IMR-90 (cell line): ENCODE measurements around the gene NAA38. TPM values are rescaled to one million over a fixed set of nuclear protein-coding genes. Genes with fewer than 3 reads are reported as not detected.

Experiments used
- ATAC-seq: fragments of 200-7000 bp; cut with Tn5 transposase; 2 replicates; pipeline ENCODE4 v1.9.1; 2020; ENCODE audit warnings: low read depth, mild to moderate bottlenecking, moderate library complexity
- BruUV-seq: library from RNA; stranded (reverse); fragments of 400-500 nt; replicated peaks from 2 replicates; lab custom pipeline; 2021; lab: Mats Ljungman, UMichigan
- CTCF ChIA-PET: fragments of 300-600 bp; formaldehyde crosslinking; extraction: SDS; loops from one replicate; lab custom pipeline; 2021; ENCODE audit warnings: antibody characterized with exemption; lab: Yijun Ruan, JAX
- POLR2A ChIA-PET: fragments of 300-600 bp; sonication (Branson Sonifier 250); formaldehyde crosslinking; loops from one replicate; lab custom pipeline; 2022; ENCODE audit warnings: antibody characterized with exemption; ENCODE audit not compliant: unreplicated experiment; lab: Charles Lee
- DNase-seq: peaks from one replicate; pipeline ENCODE4 v3.0.0; 2013
- H2AFZ ChIP-seq: replicated peaks from 2 replicates; pipeline ENCODE3; 2013; ENCODE audit warnings: low read length, mild to moderate bottlenecking; ENCODE audit not compliant: poor library complexity
- H2AK5ac ChIP-seq: 2 replicates; pipeline ENCODE4 v1.6.1; 2013; ENCODE audit warnings: low read depth, low read length, inconsistent platforms
- H2AK9ac ChIP-seq: replicated peaks from 2 replicates; pipeline ENCODE3; 2013; ENCODE audit warnings: mild to moderate bottlenecking, low read depth, low read length, moderate library complexity; ENCODE audit not compliant: poor library complexity
- H2BK120ac ChIP-seq: 2 replicates; pipeline ENCODE4 v1.6.1; 2013; ENCODE audit warnings: low read depth, low read length, inconsistent platforms
- H2BK15ac ChIP-seq: 3 replicates; pipeline ENCODE4 v1.6.1; 2013; ENCODE audit warnings: low read depth, low read length, inconsistent platforms
- H2BK20ac ChIP-seq: 2 replicates; pipeline ENCODE4 v1.6.1; 2013; ENCODE audit warnings: low read depth, mild to moderate bottlenecking, inconsistent platforms, low read length, moderate library complexity
- H2BK5ac ChIP-seq: 2 replicates; pipeline ENCODE4 v1.6.1; 2013; ENCODE audit warnings: mild to moderate bottlenecking, low read depth, low read length, inconsistent platforms; ENCODE audit not compliant: poor library complexity, severe bottlenecking
- H3K14ac ChIP-seq: replicated peaks from 2 replicates; pipeline ENCODE4 v1.6.1; 2013; ENCODE audit warnings: low read depth, low read length, inconsistent platforms
- H3K18ac ChIP-seq: 2 replicates; pipeline ENCODE4 v1.6.1; 2013; ENCODE audit warnings: low read depth, low read length, control low read depth
- H3K23ac ChIP-seq: 2 replicates; pipeline ENCODE4 v1.6.1; 2013; ENCODE audit warnings: low read depth, low read length, inconsistent platforms
- H3K27ac ChIP-seq: 2 replicates; pipeline ENCODE4 v1.5.1; 2013; ENCODE audit warnings: mild to moderate bottlenecking, control low read depth, low read length; ENCODE audit not compliant: insufficient read depth
- H3K27me3 ChIP-seq: 2 replicates; pipeline ENCODE4 v1.6.1; 2013; ENCODE audit warnings: low read length; ENCODE audit not compliant: control insufficient read depth, insufficient read depth
- H3K36me3 ChIP-seq: 2 replicates; pipeline ENCODE4 v1.6.1; 2013; ENCODE audit warnings: low read length, mixed read lengths; ENCODE audit not compliant: control insufficient read depth, insufficient read depth
- H3K4ac ChIP-seq: 2 replicates; pipeline ENCODE4 v1.6.1; 2013; ENCODE audit warnings: low read depth, low read length, inconsistent platforms
- H3K4me1 ChIP-seq: 2 replicates; pipeline ENCODE4 v1.6.1; 2013; ENCODE audit warnings: low read length, mixed read lengths; ENCODE audit not compliant: control insufficient read depth, insufficient read depth
- H3K4me2 ChIP-seq: 2 replicates; pipeline ENCODE4 v1.6.1; 2013; ENCODE audit warnings: low read depth, mild to moderate bottlenecking, control low read depth, low read length, moderate library complexity
- H3K4me3 ChIP-seq: 2 replicates; pipeline ENCODE4 v1.5.1; 2013; ENCODE audit warnings: low read depth, mild to moderate bottlenecking, control low read depth, low read length, moderate library complexity; ENCODE audit not compliant: insufficient read depth
- H3K56ac ChIP-seq: 2 replicates; pipeline ENCODE4 v1.6.1; 2013; ENCODE audit warnings: low read length, inconsistent platforms; ENCODE audit not compliant: insufficient read depth; ENCODE audit errors: extremely low read depth
- H3K79me1 ChIP-seq, 2 experiments: 2 replicates each; pipeline ENCODE4 v1.6.1; 2013; ENCODE audit warnings: low read length in 2 of 2, inconsistent platforms in 1 of 2, low read depth in 1 of 2
- H3K9ac ChIP-seq: 2 replicates; pipeline ENCODE4 v1.6.1; 2013; ENCODE audit warnings: low read depth, low read length, control low read depth
- H3K9me1 ChIP-seq: 2 replicates; pipeline ENCODE4 v1.6.1; 2013; ENCODE audit warnings: low read length, inconsistent platforms; ENCODE audit not compliant: insufficient read depth
- H3K9me3 ChIP-seq: 2 replicates; pipeline ENCODE4 v1.6.1; 2013; ENCODE audit warnings: low read length; ENCODE audit not compliant: control insufficient read depth, insufficient read depth
- H4K20me1 ChIP-seq: 2 replicates; pipeline ENCODE4 v1.6.1; 2013; ENCODE audit warnings: low read length, inconsistent platforms; ENCODE audit not compliant: insufficient read depth
- H4K5ac ChIP-seq: 2 replicates; pipeline ENCODE4 v1.6.1; 2013; ENCODE audit warnings: mild to moderate bottlenecking, low read depth, low read length, control low read depth
- H4K8ac ChIP-seq, 2 experiments: 2 replicates each; pipeline ENCODE4 v1.6.1; 2013; ENCODE audit warnings: low read depth in 2 of 2, low read length in 2 of 2, control low read depth in 1 of 2, inconsistent platforms in 1 of 2
- H4K91ac ChIP-seq: 2 replicates; pipeline ENCODE4 v1.6.1; 2013; ENCODE audit warnings: low read depth, low read length, inconsistent platforms; ENCODE audit not compliant: insufficient read depth
- BHLHE40 ChIP-seq: fragments of 150-350 bp; IDR thresholded peaks from 2 replicates; pipeline ENCODE4 v1.6.1; 2016; ENCODE audit warnings: mild to moderate bottlenecking, low read depth, low read length
- CHD1 ChIP-seq: IDR thresholded peaks from 2 replicates; pipeline ENCODE4 v1.6.1; 2012; ENCODE audit warnings: low read depth, low read length, improper control_type of control experiment
- MAFK ChIP-seq: IDR thresholded peaks from 2 replicates; pipeline ENCODE4 v1.6.1; 2012; ENCODE audit warnings: low read depth, low read length, improper control_type of control experiment
- MAZ ChIP-seq: IDR thresholded peaks from 2 replicates; pipeline ENCODE4 v1.6.1; 2012; ENCODE audit warnings: low read depth, mild to moderate bottlenecking, low read length, improper control_type of control experiment, moderate library complexity, borderline replicate concordance
- WGBS, 2 experiments: methylation state at CpG; one replicate each; pipeline versions ENCODE4 v1.1.5 to v1.1.7; 2013; ENCODE audit warnings: missing lambda C conversion rate in 2 of 2; ENCODE audit not compliant: insufficient read length in 1 of 2; ENCODE audit errors: extremely low coverage in 2 of 2; 5-methylcytosine and 5-hydroxymethylcytosine counted together
- dilution Hi-C: fragments of 300-500 bp; cut with HindIII; formaldehyde crosslinking; loops from one replicate; pipeline ENCODE4 v1.14.3; 2018; ENCODE audit warnings: low sequenced_read_pairs; ENCODE audit not compliant: unreplicated experiment
- in situ Hi-C: fragments of 300-500 bp; cut with MboI; formaldehyde crosslinking; loops from 3 replicates; pipeline ENCODE4 v1.14.3; 2019; ENCODE audit warnings: low sequenced_read_pairs, inconsistent platforms, mixed read lengths
- intact Hi-C: fragments of 100-400 bp; cut with micrococcal nuclease; formaldehyde crosslinking; loops from 2 replicates; pipeline ENCODE4 v1.10.0; 2022
- polyA plus RNA-seq, 3 experiments: library from polyadenylated mRNA; depleted of rRNA; stranded (reverse); fragments of >200 nt; gene quantifications; 2 replicates each; pipeline ENCODE4 v1.2.3, GENCODE V29; 2012; ENCODE audit warnings: low replicate concordance in 1 of 3
- total RNA-seq: library from RNA; depleted of rRNA; stranded (reverse); fragments of >200 nt; gene quantifications from 2 replicates; pipeline ENCODE4 v1.2.3, GENCODE V29; 2012
- TF ChIP-seq, protein P1 (sequence below): conservative IDR thresholded peaks from 2 replicates; pipeline ENCODE4 v1.5.1; 2012; ENCODE audit warnings: mild to moderate bottlenecking, low read depth, low read length, improper control_type of control experiment

NAA38 gene
- total and polyA plus RNA-seq, 2 of the 4 experiments (the other 2 are of a cell fraction), result 40.7 to 76.8 TPM

DNA sequence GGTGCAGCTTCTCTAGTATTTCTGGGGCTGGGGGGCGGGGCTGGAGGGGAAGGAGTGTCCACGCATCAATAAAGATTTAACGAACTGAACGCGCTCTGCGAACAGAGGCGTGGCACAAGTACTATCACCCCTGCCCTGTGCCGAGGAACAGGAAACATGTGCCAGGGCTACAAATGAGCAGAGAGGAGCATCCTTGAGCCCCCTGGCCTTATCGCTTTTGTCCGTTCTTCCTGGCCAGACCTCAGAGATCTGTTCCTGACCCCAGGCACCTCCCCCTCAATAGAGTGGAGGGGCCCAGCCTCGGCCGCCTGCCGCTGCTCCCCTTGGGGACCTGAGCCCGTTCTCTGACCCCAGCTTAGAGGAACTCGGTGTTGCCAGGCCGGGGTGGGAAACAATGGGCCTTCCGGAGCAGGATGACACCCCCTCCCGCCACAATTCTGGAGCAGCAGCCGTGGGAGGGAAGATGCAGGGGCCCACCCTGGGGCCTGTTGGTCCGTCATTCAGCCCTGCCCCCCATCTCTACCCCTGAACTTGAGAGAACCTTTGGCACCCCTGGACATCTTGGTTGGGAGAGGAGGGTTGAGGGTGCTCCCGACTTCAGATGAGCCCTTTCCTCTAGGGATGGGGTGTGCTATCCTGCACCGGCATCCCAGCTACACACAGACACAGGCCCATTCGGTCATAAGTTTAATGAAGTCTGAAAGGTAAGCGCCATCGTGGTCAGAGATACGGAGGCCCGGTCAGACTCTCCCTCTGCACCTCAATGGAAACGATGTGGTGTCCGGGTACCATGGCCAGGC lies 1.1 kb downstream of the NAA38 start:
- Histone ChIP-seq H3K36me3 (peaks cover 27% of the 10 kb centered on the region), H3K18ac (no peak overlapping the region), H2BK15ac (no peak overlapping the region), H3K4me1 (peaks cover 22% of the 10 kb centered on the region), H2AK5ac (peak overlapping the region; percentile 27; the same call in 1 of the 2 replicates), H3K9me1 (no peaks in the 10 kb centered on the region), H4K91ac (peak overlapping the region; percentile 26), H3K9ac (peak overlapping the region; percentile 53), H3K9me3 (no peaks in the 10 kb centered on the region), H3K4me2 (peak overlapping the region; percentile 76), H3K4ac (peak overlapping the region; percentile 10), H4K8ac (peak overlapping the region; percentile 60 to 83; a peak in 2 of 4 replicates), H3K56ac (peak overlapping the region; percentile 48), H2BK20ac (no peak overlapping the region), H3K4me3 (peak overlapping the region; percentile 59), H4K5ac (no peak overlapping the region), H3K79me1 (peaks cover 23 to 50% of the 10 kb centered on the region in 2 experiments), H3K23ac (peak overlapping the region; percentile 80), H2AK9ac (peak overlapping the region; percentile 45), H3K27ac (peak overlapping the region; percentile 75), H2BK5ac (peak overlapping the region; percentile 62), H3K27me3 (no peaks in the 10 kb centered on the region), H4K20me1 (peaks cover 18% of the 10 kb centered on the region; the same call in 1 of the 2 replicates), H2AFZ (peak overlapping the region; percentile 73), H2BK120ac (no peak overlapping the region), H3K14ac (peak overlapping the region; percentile 53)
- 18% methylated on average over 14 of the region's 29 CpGs; no CpG with 5 or more reads in 1 of the 2 experiments for WGBS, 2 experiments
- no TSS peak for BruUV-seq
- in situ Hi-C loops (no loop called here), dilution Hi-C loops (no loop called here), intact Hi-C loops (loop anchor here (2.0 kb wide), 1 partner anchor 13 kb away; no protein-coding TSS in a partner anchor)
- ChIA-PET POLR2A (interaction anchor here (1.1 kb wide), 1 partner anchor 19 kb away, joined by 4 read pairs; no protein-coding TSS in a partner anchor), CTCF (interaction anchor here (0.9 to 1.0 kb wide), 2 partner anchors 19 to 133 kb away, joined by 5 to 10 read pairs; no protein-coding TSS in a partner anchor)
- DNase-seq, result no peak
- TF ChIP-seq BHLHE40 (no peak), MAZ (0 out of 2 replicates have a peak, but pooled peaks have one; percentile 11), CHD1 (no peak), MAFK (no peak)
- TF ChIP-seq, protein P1, sequence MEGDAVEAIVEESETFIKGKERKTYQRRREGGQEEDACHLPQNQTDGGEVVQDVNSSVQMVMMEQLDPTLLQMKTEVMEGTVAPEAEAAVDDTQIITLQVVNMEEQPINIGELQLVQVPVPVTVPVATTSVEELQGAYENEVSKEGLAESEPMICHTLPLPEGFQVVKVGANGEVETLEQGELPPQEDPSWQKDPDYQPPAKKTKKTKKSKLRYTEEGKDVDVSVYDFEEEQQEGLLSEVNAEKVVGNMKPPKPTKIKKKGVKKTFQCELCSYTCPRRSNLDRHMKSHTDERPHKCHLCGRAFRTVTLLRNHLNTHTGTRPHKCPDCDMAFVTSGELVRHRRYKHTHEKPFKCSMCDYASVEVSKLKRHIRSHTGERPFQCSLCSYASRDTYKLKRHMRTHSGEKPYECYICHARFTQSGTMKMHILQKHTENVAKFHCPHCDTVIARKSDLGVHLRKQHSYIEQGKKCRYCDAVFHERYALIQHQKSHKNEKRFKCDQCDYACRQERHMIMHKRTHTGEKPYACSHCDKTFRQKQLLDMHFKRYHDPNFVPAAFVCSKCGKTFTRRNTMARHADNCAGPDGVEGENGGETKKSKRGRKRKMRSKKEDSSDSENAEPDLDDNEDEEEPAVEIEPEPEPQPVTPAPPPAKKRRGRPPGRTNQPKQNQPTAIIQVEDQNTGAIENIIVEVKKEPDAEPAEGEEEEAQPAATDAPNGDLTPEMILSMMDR, result no peak
- ATAC-seq, result no peak
